Lower leg skin (tissue), 4 donors: ENCODE measurements around the gene ACR. TPM values are rescaled to one million over a fixed set of nuclear protein-coding genes. Genes with fewer than 3 reads are reported as not detected.

Experiments used
- DNase-seq, 2 donors: peaks; one replicate each; pipeline ENCODE4 v3.0.0-alpha.2; 2019; ENCODE audit warnings: low spot score in 2 of 2
- H3K4me3 ChIP-seq: fragments of 200-600 bp; sonication (generic); 2 replicates; pipeline ENCODE4 v1.5.1; 2017; ENCODE audit warnings: mild to moderate bottlenecking, low read depth; ENCODE audit not compliant: poor library complexity, severe bottlenecking
- POLR2A ChIP-seq, 2 donors: fragments of 450-650 bp; IDR thresholded peaks; one replicate each; pipeline ENCODE4 v1.6.1; 2016 to 2017; ENCODE audit warnings: antibody characterized with exemption in 2 of 2, mild to moderate bottlenecking in 1 of 2, moderate library complexity in 1 of 2
- WGBS, 2 donors: methylation state at CpG; one replicate each; pipeline ENCODE4 v1.1.5; 2018; 5-methylcytosine and 5-hydroxymethylcytosine counted together
- intact Hi-C: fragments of 100-400 bp; cut with DNase I; formaldehyde crosslinking; loops from one replicate; pipeline ENCODE4 v1.15.0; 2023; ENCODE audit warnings: low total_unique reads
- total RNA-seq, 4 donors: library from RNA; depleted of rRNA; stranded (reverse); fragments of >200 nt; gene quantifications; one replicate each; pipeline ENCODE4 v1.1.0, GENCODE V29; 2016
- TF ChIP-seq, protein P1 (sequence below), 3 donors: fragments of 450-650 bp; IDR thresholded peaks; one replicate each; pipeline ENCODE4 v1.5.1; 2016; ENCODE audit warnings: antibody characterized with exemption in 3 of 3, mild to moderate bottlenecking in 3 of 3, moderate library complexity in 2 of 3

ACR gene
- total RNA-seq, 4 donors from 2014 or later: 0.65 to 0.97 TPM; not detected in 2

DNA sequence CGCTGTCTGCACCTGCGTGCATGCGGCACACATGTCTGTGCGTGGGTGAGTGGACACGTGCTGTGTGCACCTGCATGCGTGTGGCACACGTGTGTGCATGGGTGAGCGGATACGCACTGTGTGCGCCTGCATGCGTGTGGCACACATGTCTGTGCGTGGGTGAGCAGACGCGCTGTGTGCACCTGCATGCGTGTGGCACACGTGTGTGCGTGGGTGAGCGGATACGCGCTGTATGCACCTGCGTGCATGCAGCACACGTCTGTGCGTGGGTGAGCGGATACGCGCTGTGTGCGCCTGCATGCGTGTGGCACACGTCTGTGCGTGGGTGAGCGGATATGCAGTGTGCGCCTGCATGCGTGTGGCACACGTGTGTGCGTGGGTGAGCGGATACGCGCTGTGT lies 27.1 kb upstream of the ACR start:
- TF ChIP-seq, protein P1, sequence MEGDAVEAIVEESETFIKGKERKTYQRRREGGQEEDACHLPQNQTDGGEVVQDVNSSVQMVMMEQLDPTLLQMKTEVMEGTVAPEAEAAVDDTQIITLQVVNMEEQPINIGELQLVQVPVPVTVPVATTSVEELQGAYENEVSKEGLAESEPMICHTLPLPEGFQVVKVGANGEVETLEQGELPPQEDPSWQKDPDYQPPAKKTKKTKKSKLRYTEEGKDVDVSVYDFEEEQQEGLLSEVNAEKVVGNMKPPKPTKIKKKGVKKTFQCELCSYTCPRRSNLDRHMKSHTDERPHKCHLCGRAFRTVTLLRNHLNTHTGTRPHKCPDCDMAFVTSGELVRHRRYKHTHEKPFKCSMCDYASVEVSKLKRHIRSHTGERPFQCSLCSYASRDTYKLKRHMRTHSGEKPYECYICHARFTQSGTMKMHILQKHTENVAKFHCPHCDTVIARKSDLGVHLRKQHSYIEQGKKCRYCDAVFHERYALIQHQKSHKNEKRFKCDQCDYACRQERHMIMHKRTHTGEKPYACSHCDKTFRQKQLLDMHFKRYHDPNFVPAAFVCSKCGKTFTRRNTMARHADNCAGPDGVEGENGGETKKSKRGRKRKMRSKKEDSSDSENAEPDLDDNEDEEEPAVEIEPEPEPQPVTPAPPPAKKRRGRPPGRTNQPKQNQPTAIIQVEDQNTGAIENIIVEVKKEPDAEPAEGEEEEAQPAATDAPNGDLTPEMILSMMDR (IDR thresholded peaks at IDR 0.05): no peak
- no peak for TF ChIP-seq POLR2A (IDR thresholded peaks at IDR 0.05)
- H3K4me3 ChIP-seq: no peak overlapping the region
- intact Hi-C loops: no loop called here
- 93% methylated on average over 38 of the region's 38 CpGs for WGBS, 2 donors
- DNase-seq: no peak

DNA sequence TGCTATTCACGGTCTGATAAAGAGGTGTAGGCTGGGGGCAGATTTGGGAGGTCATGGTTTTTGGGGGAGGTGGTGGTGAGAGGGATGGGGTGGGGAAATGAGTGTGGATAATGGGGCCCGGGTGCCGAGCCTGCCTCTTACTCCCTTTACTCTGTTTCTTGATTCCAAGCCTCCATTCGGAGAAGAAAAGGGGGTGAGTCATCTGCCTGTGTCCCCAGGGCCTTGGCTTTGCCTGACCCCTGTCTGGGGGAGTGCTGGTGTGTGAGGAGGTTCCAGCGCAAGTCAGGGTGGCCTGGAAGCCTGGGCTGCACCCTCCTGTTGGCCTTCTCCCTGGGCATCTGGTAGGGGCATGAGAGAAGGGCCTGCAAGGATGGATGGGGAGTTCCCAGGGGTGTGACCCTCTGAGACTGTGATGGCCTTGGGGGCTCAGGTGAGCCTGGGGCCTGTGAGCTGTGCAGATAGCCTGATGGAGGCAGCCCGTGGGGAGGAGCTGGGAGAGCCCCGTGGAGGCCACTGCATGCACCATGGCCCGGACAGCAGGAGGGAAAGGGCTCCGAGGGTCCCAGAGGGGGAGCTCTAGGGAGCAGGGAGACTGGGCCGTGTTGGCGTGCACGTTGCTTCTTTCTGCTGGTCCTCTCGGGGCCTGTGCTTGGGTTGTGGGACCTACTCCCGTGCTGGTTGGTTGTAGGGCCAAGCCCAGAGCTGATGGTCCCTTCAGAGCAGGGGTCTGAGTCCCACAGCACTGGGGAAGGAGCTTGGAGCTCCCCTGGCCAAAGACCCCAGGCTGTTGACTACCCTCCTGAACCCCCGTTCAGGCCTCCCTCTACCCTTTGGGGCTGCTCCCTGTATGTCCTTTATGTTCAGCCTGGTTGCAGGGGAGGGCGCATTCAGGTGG lies 26.3 kb upstream of the ACR start:
- intact Hi-C loops: no loop called here
- WGBS, 2 donors: 77 to 83% methylated on average over 16 of the region's 16 CpGs
- no peak for TF ChIP-seq POLR2A (IDR thresholded peaks at IDR 0.05)
- TF ChIP-seq, protein P1 (IDR thresholded peaks at IDR 0.05): no peak
- no peak for DNase-seq
- H3K4me3 ChIP-seq: no peak overlapping the region

DNA sequence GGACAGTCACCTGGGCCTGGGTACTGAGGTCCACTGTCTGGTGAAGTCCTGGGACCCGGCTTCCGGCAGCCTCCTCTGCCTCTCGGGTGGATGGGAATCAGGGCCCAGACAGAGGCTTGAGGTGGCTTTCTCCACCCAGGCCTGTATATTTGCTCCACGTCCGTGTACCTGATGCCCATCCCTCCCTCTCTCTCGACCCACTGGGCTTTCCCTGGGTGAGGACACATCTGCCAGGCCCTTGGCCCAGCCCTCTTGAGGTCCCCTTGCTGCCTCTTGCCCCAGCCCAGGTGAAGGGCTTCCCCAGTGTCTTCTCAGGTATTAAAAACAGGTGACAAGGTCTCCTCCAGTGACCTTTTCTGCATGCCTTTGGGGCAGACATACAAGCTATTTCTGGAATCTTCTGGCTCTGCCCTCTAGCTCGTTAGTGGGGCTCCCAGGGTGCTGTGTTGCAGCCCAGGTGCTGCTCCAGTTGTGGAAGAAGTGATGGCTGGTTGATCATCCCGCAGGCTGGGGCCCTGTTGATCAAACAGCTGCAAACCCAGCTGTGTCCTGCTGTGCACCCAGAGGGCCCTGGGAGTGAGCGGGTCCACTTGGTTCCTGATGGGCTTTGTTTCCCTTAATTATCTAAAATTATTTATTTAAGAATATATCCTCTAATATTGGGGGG lies 25.5 kb upstream of the ACR start:
- no peak for TF ChIP-seq POLR2A (IDR thresholded peaks at IDR 0.05)
- TF ChIP-seq, protein P1 (IDR thresholded peaks at IDR 0.05): no peak
- DNase-seq: no peak

DNA sequence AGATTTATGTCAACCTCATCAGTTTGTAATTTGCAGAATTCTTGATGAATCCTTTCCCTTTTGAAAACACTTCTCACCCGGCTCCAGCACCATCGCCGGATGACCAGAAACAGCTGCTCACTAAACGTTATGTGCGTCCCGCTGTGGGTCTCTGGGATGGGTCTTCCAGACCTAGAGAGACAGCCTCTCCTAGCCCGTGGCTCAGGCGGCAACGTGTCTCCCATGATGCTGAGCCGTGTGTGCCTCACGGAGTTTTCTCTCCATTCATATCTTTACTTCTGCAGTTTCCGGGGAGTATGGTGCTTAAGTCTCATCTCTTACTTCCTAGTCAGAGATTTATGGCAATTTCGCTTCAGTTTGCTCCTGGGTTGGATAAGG lies 25.0 kb upstream of the ACR start:
- 70 to 78% methylated on average over 13 of the region's 13 CpGs for WGBS, 2 donors
- DNase-seq: no peak
- TF ChIP-seq, protein P1 (IDR thresholded peaks at IDR 0.05): no peak
- no peak for TF ChIP-seq POLR2A (IDR thresholded peaks at IDR 0.05)
- H3K4me3 ChIP-seq: no peak overlapping the region
- intact Hi-C loops: no loop called here

More for the DNA sequence above, 25.5 kb upstream of the ACR start:
- intact Hi-C loops: no loop called here
- 73 to 82% methylated on average over 9 of the region's 9 CpGs for WGBS, 2 donors
- no peak overlapping the region for H3K4me3 ChIP-seq

DNA sequence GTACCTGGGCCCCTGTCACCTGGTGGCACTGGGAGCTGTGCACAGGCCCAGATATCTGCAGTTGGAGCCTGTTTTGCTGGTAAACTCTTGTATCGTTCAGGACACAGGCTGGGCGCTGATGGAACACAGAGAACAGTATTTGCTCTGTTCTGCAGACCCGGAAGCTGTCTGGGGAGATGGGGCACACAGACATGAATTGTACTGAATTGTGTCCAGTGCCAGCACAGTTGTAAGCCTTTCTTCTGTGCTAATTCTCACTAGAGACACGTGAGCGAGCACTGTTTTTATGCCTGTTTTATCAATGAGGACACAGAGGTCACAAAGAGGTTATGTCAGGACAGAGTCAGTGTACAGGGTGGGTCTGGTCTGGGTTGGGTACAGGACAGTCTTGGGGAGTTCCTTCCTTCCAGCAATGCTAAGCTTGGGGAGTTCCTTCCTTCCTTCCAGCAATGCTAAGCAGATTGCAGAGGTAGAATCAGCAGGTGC lies 24.4 kb upstream of the ACR start:
- WGBS, 2 donors: 70 to 76% methylated on average over 5 of the region's 5 CpGs
- no peak for TF ChIP-seq POLR2A (IDR thresholded peaks at IDR 0.05)
- TF ChIP-seq, protein P1 (IDR thresholded peaks at IDR 0.05): no peak
- no peak for DNase-seq
- no peak overlapping the region for H3K4me3 ChIP-seq
- intact Hi-C loops: no loop called here
